PFSK-1 (cell line): ENCODE results near the gene KCNQ2.

Experiments
- FOXP2 ChIP-seq: optimal IDR thresholded peaks from 2 replicates; pipeline ENCODE3; 2011; ENCODE audit warnings: borderline replicate concordance, control low read depth, inconsistent platforms; ENCODE audit not compliant: insufficient read depth; ENCODE audit errors: extremely low read length, extremely low read depth
- POLR2AphosphoS5 ChIP-seq: IDR thresholded peaks from 2 replicates; pipeline ENCODE4 v1.6.1; 2012; ENCODE audit warnings: low read depth, mild to moderate bottlenecking, control low read depth, low read length, moderate library complexity
- SIN3A ChIP-seq: IDR thresholded peaks from 2 replicates; pipeline ENCODE4 v1.6.1; 2012; ENCODE audit warnings: mild to moderate bottlenecking, low read length, moderate library complexity, borderline replicate concordance; ENCODE audit not compliant: insufficient read depth
- TAF1 ChIP-seq: IDR thresholded peaks from 2 replicates; pipeline ENCODE4 v1.6.1; 2012; ENCODE audit warnings: low read length, control low read depth, borderline replicate concordance; ENCODE audit not compliant: insufficient read depth
- TF ChIP-seq, protein P1 (sequence below), 2 experiments: IDR thresholded peaks; 2 replicates each; pipeline versions ENCODE4 v1.6.1 to v1.8.0; 2011 to 2012; ENCODE audit warnings: low read depth in 2 of 2, low read length in 2 of 2, control low read depth in 1 of 2, inconsistent platforms in 1 of 2, mild to moderate bottlenecking in 1 of 2, moderate library complexity in 1 of 2; ENCODE audit not compliant: insufficient read depth in 1 of 2

DNA sequence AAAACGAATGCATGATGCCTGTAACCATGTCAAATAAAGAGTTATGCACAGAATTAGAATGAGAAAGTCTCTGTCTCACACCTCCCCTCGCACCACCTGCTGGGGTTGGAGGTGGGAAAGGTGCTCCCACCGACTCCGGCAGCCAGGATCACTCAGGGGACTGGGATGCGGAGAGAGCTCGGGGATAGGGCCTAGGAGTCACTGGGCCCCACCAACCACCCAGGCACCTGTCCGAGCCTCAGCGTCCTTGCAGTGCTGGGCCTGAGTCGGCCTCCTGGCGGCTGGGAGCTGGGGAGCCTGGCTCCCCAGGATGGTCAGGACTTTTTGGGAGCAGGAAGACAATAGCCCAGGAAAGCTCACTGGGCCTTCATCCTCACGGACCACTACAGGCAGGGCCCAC is 88.9 kb downstream of the KCNQ2 start:
- TF ChIP-seq, protein P1, sequence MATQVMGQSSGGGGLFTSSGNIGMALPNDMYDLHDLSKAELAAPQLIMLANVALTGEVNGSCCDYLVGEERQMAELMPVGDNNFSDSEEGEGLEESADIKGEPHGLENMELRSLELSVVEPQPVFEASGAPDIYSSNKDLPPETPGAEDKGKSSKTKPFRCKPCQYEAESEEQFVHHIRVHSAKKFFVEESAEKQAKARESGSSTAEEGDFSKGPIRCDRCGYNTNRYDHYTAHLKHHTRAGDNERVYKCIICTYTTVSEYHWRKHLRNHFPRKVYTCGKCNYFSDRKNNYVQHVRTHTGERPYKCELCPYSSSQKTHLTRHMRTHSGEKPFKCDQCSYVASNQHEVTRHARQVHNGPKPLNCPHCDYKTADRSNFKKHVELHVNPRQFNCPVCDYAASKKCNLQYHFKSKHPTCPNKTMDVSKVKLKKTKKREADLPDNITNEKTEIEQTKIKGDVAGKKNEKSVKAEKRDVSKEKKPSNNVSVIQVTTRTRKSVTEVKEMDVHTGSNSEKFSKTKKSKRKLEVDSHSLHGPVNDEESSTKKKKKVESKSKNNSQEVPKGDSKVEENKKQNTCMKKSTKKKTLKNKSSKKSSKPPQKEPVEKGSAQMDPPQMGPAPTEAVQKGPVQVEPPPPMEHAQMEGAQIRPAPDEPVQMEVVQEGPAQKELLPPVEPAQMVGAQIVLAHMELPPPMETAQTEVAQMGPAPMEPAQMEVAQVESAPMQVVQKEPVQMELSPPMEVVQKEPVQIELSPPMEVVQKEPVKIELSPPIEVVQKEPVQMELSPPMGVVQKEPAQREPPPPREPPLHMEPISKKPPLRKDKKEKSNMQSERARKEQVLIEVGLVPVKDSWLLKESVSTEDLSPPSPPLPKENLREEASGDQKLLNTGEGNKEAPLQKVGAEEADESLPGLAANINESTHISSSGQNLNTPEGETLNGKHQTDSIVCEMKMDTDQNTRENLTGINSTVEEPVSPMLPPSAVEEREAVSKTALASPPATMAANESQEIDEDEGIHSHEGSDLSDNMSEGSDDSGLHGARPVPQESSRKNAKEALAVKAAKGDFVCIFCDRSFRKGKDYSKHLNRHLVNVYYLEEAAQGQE (IDR thresholded peaks at IDR 0.05; ENCODE audit: insufficient read depth in 1 of 2, low read depth in 2 of 2, low read length in 2 of 2): no peak
- no peak for TF ChIP-seq TAF1
- TF ChIP-seq POLR2AphosphoS5: no peak
- TF ChIP-seq SIN3A: no peak
- no peak for TF ChIP-seq FOXP2
